Stimulated activated CD4-positive, alpha-beta T cell treated with anti-CD3 and anti-CD28 coated beads, Interleukin-4, amount 100 ng/mL, for 1 hour (primary cell): ENCODE measurements around the gene SSTR1.
"Not testable (repeated sequence)": the region's sequence is repeated elsewhere in the genome, so short reads cannot be mapped to it uniquely, and the experiment has no call there.

ENCODE experiments used
- DNase-seq: peaks from one replicate; pipeline ENCODE4 v3.0.0-alpha.2; 2020

Gene SSTR1

GRCh38 chr14:38207736-38208617, at the start of gene SSTR1:
SSTR1 (plus strand) TSS chr14:38207904; CDS start chr14:38209390, 1,486 bp downstream.
- DNase-seq, result no peak

DNA sequence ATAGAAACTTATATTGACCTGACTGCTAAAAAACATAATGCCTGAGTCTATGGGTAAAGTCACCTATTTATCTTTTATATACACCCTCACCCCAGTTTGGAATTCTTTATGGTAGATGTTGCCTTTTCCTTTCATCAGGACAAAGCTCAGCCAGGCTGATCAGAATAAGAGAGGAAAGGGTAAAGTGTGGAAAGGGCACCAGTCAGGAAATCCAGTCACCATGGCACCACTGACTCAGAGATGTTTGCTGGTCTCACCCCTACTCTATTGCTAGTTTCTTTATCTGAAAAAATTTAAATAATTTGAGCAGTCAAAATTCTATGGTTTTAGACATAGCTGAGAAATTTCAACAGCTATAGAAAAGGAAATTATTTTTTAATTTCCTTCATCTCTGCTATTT, 49.2 kb upstream of the SSTR1 start:
- no peak for DNase-seq

GRCh38 chr14:38168416-38168815, 39.3 kb upstream of the SSTR1 start:
- DNase-seq, result no peak

DNA sequence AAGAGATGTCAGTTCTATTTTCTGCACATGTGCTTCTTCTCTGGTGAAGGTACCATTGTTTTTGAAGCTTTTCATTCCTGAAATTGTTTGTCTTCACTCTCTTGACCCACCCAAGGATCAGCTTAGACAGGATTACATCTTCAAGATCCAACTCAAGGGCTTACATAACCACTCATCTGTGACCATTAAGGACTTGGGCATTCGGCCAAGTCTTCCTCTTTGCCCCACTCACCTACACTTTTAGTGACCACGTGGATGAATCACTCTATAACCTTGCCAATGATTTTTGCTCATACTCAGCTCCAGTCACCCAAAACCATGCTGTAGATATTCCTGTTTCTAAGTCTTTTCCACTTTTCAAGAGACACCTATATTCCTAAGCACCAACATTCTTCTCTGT, 36.5 kb upstream of the SSTR1 start:
- no peak for DNase-seq

GRCh38 chr14:38174711-38175110, 33.0 kb upstream of the SSTR1 start:
- DNase-seq, result no peak

GRCh38 chr14:38175658-38176057, 32.0 kb upstream of the SSTR1 start:
- DNase-seq, result no peak

DNA sequence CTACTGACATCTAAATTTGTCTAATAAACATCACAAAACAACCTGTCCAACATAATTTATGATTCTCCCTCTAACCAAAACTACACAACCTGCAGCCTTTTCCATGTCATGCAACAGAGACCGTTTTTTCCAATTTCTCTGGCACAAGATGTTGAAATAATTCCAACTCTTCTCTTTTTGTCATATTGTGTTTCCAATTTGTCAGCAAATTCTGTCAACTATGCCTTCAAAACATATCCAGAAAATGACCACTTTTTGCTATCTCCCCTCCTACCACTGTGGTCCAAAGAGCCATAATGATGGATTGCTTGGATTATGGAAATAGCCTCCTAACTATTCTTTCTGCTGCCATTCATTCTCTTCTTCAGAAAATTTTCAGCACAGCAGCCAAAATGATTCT, 31.3 kb upstream of the SSTR1 start:
- DNase-seq, result no peak

DNA sequence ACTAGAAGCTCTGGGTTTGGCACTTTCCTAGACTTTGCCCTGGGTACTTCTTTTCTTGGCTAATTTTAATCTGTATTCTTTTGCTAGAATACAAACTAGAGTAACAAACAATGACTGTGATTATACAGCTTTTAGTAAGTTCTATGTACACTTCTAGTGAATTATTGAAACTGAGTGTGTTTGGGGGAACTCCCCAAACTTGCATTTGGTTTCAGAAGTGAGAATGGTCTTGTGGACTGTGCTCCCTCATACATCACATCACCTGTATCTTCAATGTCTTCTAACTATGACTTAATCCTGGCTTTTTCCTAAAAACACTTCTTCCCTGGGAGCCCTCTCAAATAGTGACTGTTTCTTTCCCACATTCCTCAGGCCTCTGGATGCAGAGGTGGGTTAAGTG, 23.6 kb upstream of the SSTR1 start:
- no peak for DNase-seq

DNA sequence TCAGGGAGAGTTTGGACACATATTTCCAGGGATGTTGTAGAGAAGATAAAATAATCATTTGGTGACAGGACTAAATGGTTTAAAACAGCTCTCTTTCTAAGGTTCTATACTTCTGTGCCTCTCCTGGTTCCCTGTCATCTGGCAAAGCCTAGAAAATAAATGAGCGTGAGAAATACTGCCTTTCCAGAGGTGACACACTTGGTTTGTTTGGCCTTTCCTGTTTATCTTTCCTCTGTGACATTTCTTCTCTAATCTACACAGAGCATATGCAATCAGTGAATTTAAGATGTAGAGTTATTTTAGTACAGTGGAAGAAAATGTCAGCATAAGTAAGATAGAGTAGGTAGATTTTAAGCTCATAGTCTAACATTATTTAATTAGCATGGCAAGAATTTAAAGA, 22.0 kb upstream of the SSTR1 start:
- DNase-seq, result no peak

- no peak for DNase-seq
Observed at GRCh38 chr14:38186216-38186615, 21.5 kb upstream of the SSTR1 start.

GRCh38 chr14:38187528-38187927, 20.2 kb upstream of the SSTR1 start:
- DNase-seq, result no peak

GRCh38 chr14:38189930-38190726, 17.6 kb upstream of the SSTR1 start:
- no peak for DNase-seq

GRCh38 chr14:38190846-38191245, 16.9 kb upstream of the SSTR1 start:
- DNase-seq, result not testable (repeated sequence)

DNA sequence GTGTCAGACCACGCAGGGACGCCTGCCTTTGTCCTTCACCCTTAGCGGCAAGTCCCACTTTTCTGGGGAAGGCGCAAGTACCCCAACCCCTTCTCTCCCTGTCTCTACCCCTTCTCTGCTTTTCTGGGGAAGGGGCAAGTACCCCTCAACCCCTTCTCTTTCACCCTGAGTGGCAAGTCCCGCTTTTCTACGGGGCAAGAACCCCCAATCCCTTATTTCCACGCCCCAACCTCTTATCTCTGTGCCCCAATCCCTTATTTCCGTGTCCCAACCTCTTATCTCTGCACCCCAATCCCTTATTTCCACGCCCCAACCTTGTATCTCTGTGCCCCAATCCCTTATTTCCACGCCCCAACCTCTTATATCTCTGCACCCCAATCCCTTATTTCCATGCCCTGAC, 16.2 kb upstream of the SSTR1 start:
- DNase-seq, result not testable (repeated sequence)

- DNase-seq, result no peak
Observed at GRCh38 chr14:38197001-38197783, 10.5 kb upstream of the SSTR1 start.

DNA sequence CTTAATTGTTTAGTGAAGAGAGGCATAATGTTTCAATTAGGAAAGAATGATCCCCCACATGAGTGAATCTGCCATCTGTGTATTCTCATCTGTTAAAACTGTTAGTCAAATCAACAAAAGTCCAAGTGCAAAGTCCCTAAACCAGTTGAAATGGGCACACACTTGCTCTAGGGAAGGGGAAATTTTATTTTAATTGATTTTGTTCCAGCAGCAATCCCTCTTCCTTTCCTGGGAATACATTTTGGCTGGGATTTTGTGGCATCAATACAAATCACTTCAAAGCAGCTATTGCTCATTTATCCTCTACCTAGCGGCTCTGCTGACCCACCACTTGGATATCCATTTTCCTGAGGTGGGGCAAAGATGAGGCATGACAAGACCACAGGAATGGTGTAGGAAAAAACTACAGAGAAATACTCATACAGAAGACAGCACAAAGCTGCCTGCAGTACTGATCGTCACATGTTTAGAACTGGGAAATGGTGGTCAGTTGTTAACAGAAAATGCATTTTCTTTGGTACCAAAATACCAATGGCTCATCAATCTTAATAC, 9.8 kb upstream of the SSTR1 start:
- no peak for DNase-seq

DNA sequence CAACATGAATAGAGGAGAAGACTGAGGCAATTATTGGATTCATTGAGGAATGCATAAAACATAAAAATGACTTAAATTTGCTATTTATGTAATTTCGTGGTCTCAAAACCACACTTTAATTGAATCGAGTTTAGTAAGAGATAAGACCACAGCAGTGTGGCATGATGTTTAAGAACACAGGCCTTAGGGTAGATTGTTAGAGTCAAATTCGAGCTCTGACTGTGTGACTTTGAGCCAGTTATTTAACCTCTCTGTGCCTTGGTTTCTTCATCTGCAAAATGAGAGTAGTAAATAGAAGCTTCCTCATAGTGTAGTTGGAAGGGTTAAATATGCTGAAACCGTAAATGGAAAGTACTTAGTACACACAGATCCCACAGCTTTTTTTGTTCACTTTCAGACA, 9.3 kb upstream of the SSTR1 start:
- DNase-seq, result no peak

- no peak for DNase-seq
Observed at GRCh38 chr14:38199076-38199475, 8.6 kb upstream of the SSTR1 start.

DNA sequence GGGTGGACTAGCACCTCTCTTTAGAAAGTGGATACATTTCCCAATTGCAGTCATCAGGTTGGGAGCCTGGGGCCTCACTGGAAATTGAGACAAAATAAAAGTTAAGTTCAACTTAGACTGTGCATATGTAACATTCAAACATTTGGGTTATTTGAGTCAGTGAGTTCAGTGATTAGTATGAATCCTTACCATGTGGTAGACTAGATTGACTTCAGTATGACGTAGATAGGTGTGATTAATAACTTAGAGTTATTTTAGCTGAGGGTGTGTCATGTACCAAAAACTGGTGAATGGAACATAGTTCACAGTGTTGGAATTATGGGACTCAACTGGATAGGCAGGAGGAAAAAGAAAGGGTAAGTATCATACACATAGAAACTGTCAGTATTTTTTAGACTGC, 8.0 kb upstream of the SSTR1 start:
- no peak for DNase-seq

GRCh38 chr14:38201137-38201828, 6.4 kb upstream of the SSTR1 start:
- no peak for DNase-seq

DNA sequence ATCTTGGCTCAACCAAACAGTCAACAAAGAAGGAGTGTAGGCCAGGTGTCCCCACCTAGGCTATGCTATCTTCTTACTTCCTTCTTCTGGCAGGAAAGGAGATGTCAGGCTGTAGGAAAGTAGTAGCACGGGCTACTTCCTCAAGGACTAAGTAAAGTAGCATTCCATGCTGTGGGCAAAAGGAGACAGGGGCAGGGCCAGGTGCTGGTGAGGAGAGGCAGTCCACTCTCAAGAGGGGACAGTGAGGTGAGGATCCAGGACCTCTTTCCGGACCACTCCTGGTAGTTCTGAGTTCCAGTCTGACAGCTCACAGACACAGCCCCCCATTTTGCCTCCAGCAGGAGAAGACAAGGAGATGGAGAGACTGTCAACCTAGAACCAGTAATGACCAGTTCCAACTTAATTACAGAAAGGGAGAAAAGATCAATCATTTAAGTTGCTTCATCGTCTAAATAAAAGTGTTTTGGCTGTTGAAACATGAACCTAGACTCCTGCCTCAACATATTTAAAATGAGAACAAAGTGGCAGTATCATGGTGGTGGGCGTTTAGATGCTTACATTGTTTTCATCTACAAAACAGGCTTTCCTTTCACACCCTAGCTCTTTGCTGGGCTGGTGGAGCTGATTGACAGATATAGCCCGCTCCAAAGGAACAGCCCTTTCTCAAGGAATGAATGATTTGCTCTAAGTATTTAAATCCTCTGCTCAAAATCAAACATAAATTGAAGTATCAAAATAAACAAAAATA, 5.1 kb upstream of the SSTR1 start:
- DNase-seq, result no peak
